HS-5 (cell line): ENCODE measurements around the gene RTN4R.
"Not testable (repeated sequence)": the region's sequence is repeated elsewhere in the genome, so short reads cannot be mapped to it uniquely, and the experiment has no call there.

Experiments
- DNase-seq: peaks from one replicate; pipeline ENCODE4 v3.0.0-alpha.2; 2012; ENCODE audit warnings: low read depth

The RTN4R gene

GRCh38 chr22:20305894-20306645 lies 38.0 kb upstream of the RTN4R start:
- DNase-seq: no peak

- not testable (repeated sequence) for DNase-seq
Measured at GRCh38 chr22:20305230-20305893, 37.2 kb upstream of the RTN4R start.

- DNase-seq: no peak
Measured at GRCh38 chr22:20304646-20305045, 36.5 kb upstream of the RTN4R start.

GRCh38 chr22:20303229-20303534 lies 35.1 kb upstream of the RTN4R start:
- not testable (repeated sequence) for DNase-seq

- no peak for DNase-seq
Measured at GRCh38 chr22:20302438-20303228, 34.5 kb upstream of the RTN4R start.

- DNase-seq: no peak
Measured at GRCh38 chr22:20299746-20300136, 31.6 kb upstream of the RTN4R start.

- no peak for DNase-seq
Measured at GRCh38 chr22:20298803-20299745, 31.0 kb upstream of the RTN4R start.

- DNase-seq: no peak
Measured at GRCh38 chr22:20298110-20298802, 30.1 kb upstream of the RTN4R start.

GRCh38 chr22:20297414-20298109 lies 29.4 kb upstream of the RTN4R start:
- no peak for DNase-seq

GRCh38 chr22:20296598-20296997 lies 28.5 kb upstream of the RTN4R start:
- DNase-seq: no peak

GRCh38 chr22:20295262-20296064 lies 27.3 kb upstream of the RTN4R start:
- no peak for DNase-seq

- DNase-seq: no peak
Measured at GRCh38 chr22:20292673-20293232, 24.6 kb upstream of the RTN4R start.

GRCh38 chr22:20292108-20292507 lies 24.0 kb upstream of the RTN4R start:
- no peak for DNase-seq

GRCh38 chr22:20291604-20292063 lies 23.5 kb upstream of the RTN4R start:
- DNase-seq: no peak

GRCh38 chr22:20291249-20291586 lies 23.1 kb upstream of the RTN4R start:
- DNase-seq: no peak

- no peak for DNase-seq
Measured at GRCh38 chr22:20290578-20291248, 22.6 kb upstream of the RTN4R start.

GRCh38 chr22:20290045-20290392 lies 21.9 kb upstream of the RTN4R start:
- DNase-seq: no peak

GRCh38 chr22:20289182-20290044 lies 21.3 kb upstream of the RTN4R start:
- DNase-seq: not testable (repeated sequence)
